Measurements from ENCODE around the gene DPM3. TPM values are rescaled to one million over a fixed set of nuclear protein-coding genes. Genes with fewer than 3 reads are reported as not detected.
A peak's percentile ranks its signal among the peaks of the same experiment; 100 is the strongest.

The DPM3 gene
- total and polyA plus RNA-seq, 9 of the 15 experiments (the other 6 are each of a cell fraction or from before 2014, with no cell fraction given): 3.7 to 120 (median 36.4) TPM

- TF ChIP-seq ZNF764 (CRISPR knock-in tag; IDR thresholded peaks at IDR 0.05; ENCODE audit: low read depth) (no peak), SREBF2 (CRISPR knock-in tag; IDR thresholded peaks at IDR 0.05) (no peak), ELK1 (CRISPR knock-in tag; IDR thresholded peaks at IDR 0.05) (no peak), SNRNP70 (optimal IDR thresholded peaks at IDR 0.05; ENCODE audit: low read depth, low read length) (no peak), SMAD4 (CRISPR knock-in tag; conservative IDR thresholded peaks at IDR 0.05) (no peak; the same call in 1 of the 2 replicates), NR2F6 (CRISPR knock-in tag; IDR thresholded peaks at IDR 0.05) (no peak), U2AF1 (optimal IDR thresholded peaks at IDR 0.05; ENCODE audit: low read depth, low read length) (no peak), ZNF717 (CRISPR knock-in tag; IDR thresholded peaks at IDR 0.05) (no peak), PYGO2 (tag; IDR thresholded peaks at IDR 0.05) (no peak), RCOR1 (IDR thresholded peaks at IDR 0.05; ENCODE audit: borderline replicate concordance in 1 of 2, low read depth in 2 of 2, low read length in 2 of 2) (peak in 1 of 2 experiments; percentile 80; a peak in 2 of 4 replicates), E2F3 (CRISPR knock-in tag; IDR thresholded peaks at IDR 0.05) (no peak), ATF6 (CRISPR knock-in tag; IDR thresholded peaks at IDR 0.05) (no peak; the same call in 1 of the 2 replicates), C11orf30 (IDR thresholded peaks at IDR 0.05; ENCODE audit: low read depth) (peak; percentile 82), DLX4 (CRISPR knock-in tag; IDR thresholded peaks at IDR 0.05) (no peak), ZBTB9 (CRISPR knock-in tag; IDR thresholded peaks at IDR 0.05) (no peak; the same call in 1 of the 2 replicates), ILK (tag; IDR thresholded peaks at IDR 0.05; ENCODE audit: borderline replicate concordance, low read depth) (no peak), GTF2B (IDR thresholded peaks at IDR 0.05; ENCODE audit: extremely low read depth, insufficient read length) (no peak), FIP1L1 (IDR thresholded peaks at IDR 0.05; ENCODE audit: low read depth, low read length, poor library complexity, severe bottlenecking) (no peak), ATF2 (CRISPR knock-in tag; IDR thresholded peaks at IDR 0.05) (no peak), RHOXF2B (CRISPR knock-in tag; conservative IDR thresholded peaks at IDR 0.05) (no peak), ZNF75A (CRISPR knock-in tag; IDR thresholded peaks at IDR 0.05) (no peak)
Observed at GRCh38 chr1:155172732-155173477, 32.6 kb upstream of the DPM3 start, which contains the start of gene KRTCAP2 (continued).

All from K562 (cell line).